CD8-positive, alpha-beta memory T cell (primary cell): ENCODE measurements around the gene THAP12. TPM values are rescaled to one million over a fixed set of nuclear protein-coding genes. Genes with fewer than 3 reads are reported as not detected.

Experiments
- CTCF ChIA-PET: fragments of 350-600 bp; sonication (Branson Sonifier 250); formaldehyde crosslinking; loops from one replicate; lab custom pipeline; 2021; ENCODE audit warnings: antibody characterized with exemption; lab: Charles Lee
- POLR2A ChIA-PET: fragments of 350-600 bp; sonication (Branson Sonifier 250); formaldehyde crosslinking; loops from one replicate; lab custom pipeline; 2021; ENCODE audit warnings: antibody characterized with exemption; lab: Charles Lee
- DNase-seq, 5 donors: peaks; one replicate each; pipeline versions ENCODE4 v3.0.0 to v3.0.0-alpha.2; 2020 to 2022; ENCODE audit warnings: mixed read lengths in 1 of 5
- H3K27ac ChIP-seq: one replicate; pipeline ENCODE4 v1.7.0; 2013; ENCODE audit warnings: low read depth, mild to moderate bottlenecking, low read length, moderate library complexity
- H3K27me3 ChIP-seq: 2 replicates; pipeline ENCODE4 v1.7.0; 2013; ENCODE audit warnings: low read length, mild to moderate bottlenecking; ENCODE audit not compliant: insufficient read depth, poor library complexity, severe bottlenecking
- H3K36me3 ChIP-seq: 2 replicates; pipeline ENCODE4 v1.7.0; 2013; ENCODE audit warnings: mild to moderate bottlenecking, low read length, moderate library complexity; ENCODE audit not compliant: insufficient read depth
- H3K4me1 ChIP-seq: 2 replicates; pipeline ENCODE4 v1.7.0; 2013; ENCODE audit warnings: mild to moderate bottlenecking, low read length, moderate library complexity; ENCODE audit not compliant: insufficient read depth
- H3K4me3 ChIP-seq: 2 replicates; pipeline ENCODE4 v1.7.0; 2013; ENCODE audit warnings: mild to moderate bottlenecking, low read length
- H3K9me3 ChIP-seq: 2 replicates; pipeline ENCODE4 v1.7.0; 2013; ENCODE audit warnings: mild to moderate bottlenecking, low read length
- H3K27ac Mint-ChIP-seq, 8 donors: one replicate each; pipeline ENCODE4 v1.8.0; 2020 to 2021; ENCODE audit warnings: mixed read lengths in 8 of 8, mild to moderate bottlenecking in 6 of 8, inconsistent platforms in 3 of 8, moderate library complexity in 3 of 8
- H3K27me3 Mint-ChIP-seq, 2 donors: one replicate each; pipeline ENCODE4 v1.8.0; 2020 to 2021; ENCODE audit warnings: mixed read lengths in 2 of 2, mild to moderate bottlenecking in 1 of 2, moderate library complexity in 1 of 2
- H3K36me3 Mint-ChIP-seq, 3 donors: one replicate each; pipeline ENCODE4 v1.8.0; 2020 to 2021; ENCODE audit warnings: mixed read lengths in 3 of 3, inconsistent platforms in 1 of 3, mild to moderate bottlenecking in 1 of 3
- H3K4me1 Mint-ChIP-seq, 3 donors: one replicate each; pipeline ENCODE4 v1.8.0; 2020 to 2021; ENCODE audit warnings: mixed read lengths in 3 of 3, inconsistent platforms in 1 of 3, mild to moderate bottlenecking in 1 of 3
- H3K4me3 Mint-ChIP-seq, 7 donors: one replicate each; pipeline ENCODE4 v1.8.0; 2020 to 2021; ENCODE audit warnings: mixed read lengths in 7 of 7, mild to moderate bottlenecking in 6 of 7, moderate library complexity in 4 of 7, inconsistent platforms in 2 of 7
- H3K9me3 Mint-ChIP-seq, 5 donors: one replicate each; pipeline ENCODE4 v1.8.0; 2020 to 2022; ENCODE audit warnings: mixed read lengths in 5 of 5, mild to moderate bottlenecking in 3 of 5, moderate library complexity in 2 of 5, inconsistent platforms in 1 of 5
- polyA plus RNA-seq: library from polyadenylated mRNA; unstranded; fragments of 300-500 nt; fragmentation: Illumina TruSeq; gene quantifications from one replicate; pipeline ENCODE4 v1.2.3, GENCODE V29; 2021
- total RNA-seq, 2 experiments: library from RNA; stranded (reverse); gene quantifications; one replicate each; pipeline ENCODE4 v1.2.3, GENCODE V29; 2021

Gene THAP12
- total and polyA plus RNA-seq, 3 experiments from 2014 or later = 73.4 to 77.8 (median 74.2) TPM

DNA sequence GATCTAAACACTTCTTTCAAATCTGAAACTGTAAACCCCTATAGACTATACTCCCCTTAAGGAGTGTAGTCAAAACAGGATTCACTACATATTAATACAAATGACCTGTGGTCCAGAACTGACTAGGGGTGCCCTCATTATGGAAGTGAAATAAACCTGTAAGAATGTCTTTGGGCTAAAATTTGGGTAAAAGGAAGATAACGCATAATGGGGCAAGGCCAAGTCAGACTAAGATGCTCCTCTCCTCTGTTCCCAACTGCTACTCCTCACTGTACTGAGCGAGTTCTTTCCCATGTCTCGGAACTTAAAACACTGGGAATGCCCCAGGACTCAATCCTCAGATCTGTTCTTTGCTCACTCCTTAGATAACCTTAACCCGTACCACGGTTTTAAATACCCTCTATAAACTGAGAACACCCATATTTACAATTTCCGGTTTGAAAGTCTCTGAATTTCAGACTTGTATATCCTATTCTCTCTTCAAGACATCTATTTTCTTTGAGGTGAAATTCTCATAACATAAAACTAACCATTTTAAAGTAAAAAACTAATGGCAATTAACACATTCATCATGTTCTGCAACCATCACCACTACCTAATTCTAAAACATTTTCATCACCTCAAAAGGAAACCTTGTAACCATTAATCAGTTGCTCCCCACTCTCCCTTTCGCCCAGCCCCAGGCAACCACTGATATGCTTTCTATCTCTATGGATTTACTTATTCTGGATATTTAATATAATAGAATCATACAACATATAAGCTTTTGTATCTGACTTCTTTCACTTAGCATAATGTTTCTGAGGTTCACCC lies 4.0 kb downstream of the THAP12 start:
- peaks cover 0 to 2% of the 10 kb centered on the region in 2 donors for H3K27me3 Mint-ChIP-seq
- H3K36me3 ChIP-seq = no peaks in the 10 kb centered on the region
- no peaks in the 10 kb centered on the region for H3K9me3 ChIP-seq
- H3K27ac ChIP-seq = no peak overlapping the region
- no peaks in the 10 kb centered on the region for H3K9me3 Mint-ChIP-seq
- ChIA-PET CTCF (no interaction called here), POLR2A (no interaction called here)
- no peaks in the 10 kb centered on the region for H3K27me3 ChIP-seq
- H3K4me3 Mint-ChIP-seq = peak overlapping the region; percentile 19 to 98 (median 54)
- peaks cover 59 to 76% (median 75%) of the 10 kb centered on the region in 3 donors for H3K4me1 Mint-ChIP-seq
- peaks cover 33% of the 10 kb centered on the region for H3K4me1 ChIP-seq
- peak overlapping the region; percentile 24 to 93 (median 84) for H3K27ac Mint-ChIP-seq
- DNase-seq = no peak
- no peak overlapping the region for H3K4me3 ChIP-seq
- peaks cover 0 to 9% (median 3%) of the 10 kb centered on the region in 3 donors for H3K36me3 Mint-ChIP-seq

DNA sequence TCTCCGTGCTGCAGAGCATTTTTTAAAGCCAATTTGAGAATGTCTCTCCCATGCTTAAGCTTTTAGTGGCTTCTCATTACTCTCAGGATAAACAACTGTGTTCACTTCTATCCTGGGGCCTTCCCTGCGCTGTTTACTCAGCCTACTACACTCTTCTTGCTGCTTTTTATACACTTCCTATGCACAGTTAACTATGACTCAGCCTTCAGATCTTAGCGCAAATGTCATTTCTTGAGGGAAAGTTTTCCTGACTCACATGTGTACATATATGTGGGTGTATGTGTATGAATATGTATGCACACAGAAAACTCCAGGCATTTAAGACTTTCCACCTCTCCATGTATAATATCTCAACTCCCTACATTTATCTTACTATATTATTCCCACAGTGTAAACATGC lies 9.8 kb downstream of the THAP12 start:
- ChIA-PET CTCF (no interaction called here), POLR2A (no interaction called here)
- Mint-ChIP-seq H3K9me3 (no peaks in the 10 kb centered on the region), H3K4me3 (peak overlapping the region in 1 of 7 donors; percentile 29), H3K27ac (peak overlapping the region in 4 of 8 donors; percentile 17 to 94 (median 44)), H3K36me3 (peaks cover 0 to 2% (median 1%) of the 10 kb centered on the region in 3 donors), H3K27me3 (no peaks in the 10 kb centered on the region), H3K4me1 (peaks cover 54 to 76% (median 70%) of the 10 kb centered on the region in 3 donors)
- Histone ChIP-seq H3K27me3 (no peaks in the 10 kb centered on the region), H3K36me3 (no peaks in the 10 kb centered on the region), H3K27ac (no peak overlapping the region), H3K9me3 (no peaks in the 10 kb centered on the region), H3K4me3 (no peak overlapping the region), H3K4me1 (peaks cover 23% of the 10 kb centered on the region)
- DNase-seq = no peak

GRCh38 chr11:76369406-76369805 lies 11.5 kb downstream of the THAP12 start:
- H3K4me1 Mint-ChIP-seq = peaks cover 51 to 72% (median 66%) of the 10 kb centered on the region in 3 donors
- CTCF ChIA-PET = no interaction called here
- no peaks in the 10 kb centered on the region for H3K9me3 ChIP-seq
- H3K4me3 ChIP-seq = no peak overlapping the region
- no peaks in the 10 kb centered on the region for H3K9me3 Mint-ChIP-seq
- H3K36me3 Mint-ChIP-seq = peaks cover 1 to 18% (median 8%) of the 10 kb centered on the region in 3 donors
- H3K27ac ChIP-seq = no peak overlapping the region
- H3K36me3 ChIP-seq = peaks cover 3% of the 10 kb centered on the region
- DNase-seq = no peak
- H3K4me1 ChIP-seq = peaks cover 16% of the 10 kb centered on the region
- peak overlapping the region in 1 of 8 donors; percentile 12 for H3K27ac Mint-ChIP-seq
- H3K27me3 Mint-ChIP-seq = no peaks in the 10 kb centered on the region
- no peaks in the 10 kb centered on the region for H3K27me3 ChIP-seq
- POLR2A ChIA-PET = no interaction called here
- H3K4me3 Mint-ChIP-seq = no peak overlapping the region

DNA sequence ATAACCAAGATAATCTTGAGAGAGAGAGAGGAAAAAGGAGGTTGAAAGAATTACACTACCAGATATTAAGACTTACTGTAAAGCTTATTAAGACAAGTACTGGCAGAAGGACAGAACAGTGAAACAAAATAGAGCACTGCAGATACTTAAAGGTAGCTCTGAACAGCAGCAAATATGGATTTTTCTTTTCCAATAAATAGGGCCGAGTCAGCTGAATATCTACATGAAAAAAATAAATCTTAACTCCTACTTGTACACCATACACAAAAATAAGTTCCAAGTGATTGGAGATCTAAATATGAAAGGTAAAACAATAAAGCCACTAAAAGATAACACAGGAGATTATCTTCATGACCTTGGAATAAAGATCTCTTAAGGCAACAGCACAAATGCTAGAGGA lies 12.4 kb downstream of the THAP12 start:
- Mint-ChIP-seq H3K27ac (peak overlapping the region in 4 of 8 donors; percentile 5 to 78 (median 29)), H3K4me1 (peaks cover 47 to 68% (median 62%) of the 10 kb centered on the region in 3 donors)
- DNase-seq = no peak

GRCh38 chr11:76365038-76365679 lies 15.8 kb downstream of the THAP12 start:
- ChIA-PET POLR2A (no interaction called here), CTCF (interaction anchor here (0.8 kb wide), 1 partner anchor 10 kb away, joined by 3 read pairs; no protein-coding TSS in a partner anchor)
- H3K27ac Mint-ChIP-seq = peak overlapping the region in 1 of 8 donors; percentile 32
- no peak overlapping the region for H3K4me3 Mint-ChIP-seq
- peaks cover 47 to 67% (median 57%) of the 10 kb centered on the region in 3 donors for H3K4me1 Mint-ChIP-seq
- DNase-seq = no peak
- peaks cover 4 to 46% (median 11%) of the 10 kb centered on the region in 3 donors for H3K36me3 Mint-ChIP-seq
- Histone ChIP-seq H3K27ac (no peak overlapping the region), H3K27me3 (no peaks in the 10 kb centered on the region), H3K4me1 (peaks cover 4% of the 10 kb centered on the region), H3K9me3 (no peaks in the 10 kb centered on the region), H3K36me3 (peaks cover 5% of the 10 kb centered on the region), H3K4me3 (no peak overlapping the region)
- no peaks in the 10 kb centered on the region for H3K9me3 Mint-ChIP-seq
- no peaks in the 10 kb centered on the region for H3K27me3 Mint-ChIP-seq

More for the DNA sequence above, 12.4 kb downstream of the THAP12 start:
- Histone ChIP-seq H3K36me3 (peaks cover 5% of the 10 kb centered on the region), H3K27me3 (no peaks in the 10 kb centered on the region), H3K9me3 (no peaks in the 10 kb centered on the region), H3K27ac (no peak overlapping the region), H3K4me3 (no peak overlapping the region), H3K4me1 (peaks cover 15% of the 10 kb centered on the region)
- ChIA-PET POLR2A (no interaction called here), CTCF (no interaction called here)
- H3K36me3 Mint-ChIP-seq = peaks cover 4 to 23% (median 7%) of the 10 kb centered on the region in 3 donors
- H3K27me3 Mint-ChIP-seq = no peaks in the 10 kb centered on the region
- no peaks in the 10 kb centered on the region for H3K9me3 Mint-ChIP-seq
- H3K4me3 Mint-ChIP-seq = no peak overlapping the region

GRCh38 chr11:76362716-76363115 lies 18.2 kb downstream of the THAP12 start:
- Mint-ChIP-seq H3K9me3 (no peaks in the 10 kb centered on the region), H3K27me3 (no peaks in the 10 kb centered on the region), H3K4me3 (no peak overlapping the region), H3K4me1 (peaks cover 30 to 46% (median 36%) of the 10 kb centered on the region in 3 donors), H3K36me3 (peaks cover 4 to 65% (median 14%) of the 10 kb centered on the region in 3 donors), H3K27ac (peak overlapping the region in 1 of 8 donors; percentile 2)
- ChIA-PET POLR2A (no interaction called here), CTCF (interaction anchor here (0.5 kb wide), 1 partner anchor 13 kb away, joined by 3 read pairs; no protein-coding TSS in a partner anchor)
- Histone ChIP-seq H3K4me1 (no peaks in the 10 kb centered on the region), H3K27me3 (no peaks in the 10 kb centered on the region), H3K9me3 (no peaks in the 10 kb centered on the region), H3K36me3 (peaks cover 5% of the 10 kb centered on the region), H3K27ac (no peak overlapping the region), H3K4me3 (no peak overlapping the region)
- no peak for DNase-seq

DNA sequence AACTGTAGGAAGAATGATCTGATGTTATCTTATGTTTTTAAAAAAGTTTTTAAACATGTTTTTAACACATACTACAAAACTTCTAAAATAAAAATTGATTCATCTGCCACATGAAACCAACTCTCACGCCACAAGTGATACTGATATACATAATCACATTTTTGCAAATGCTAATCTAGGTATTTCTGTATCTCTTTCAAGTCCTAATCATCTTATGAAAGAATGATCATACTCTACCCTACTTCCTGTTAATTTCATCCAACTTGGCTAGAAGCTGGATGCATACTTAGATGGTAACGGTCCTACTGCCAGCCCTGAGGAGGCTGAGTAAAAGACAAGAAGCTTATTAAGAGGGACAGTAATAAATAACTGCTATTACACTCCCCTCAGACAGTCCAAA lies 19.2 kb downstream of the THAP12 start:
- H3K4me3 Mint-ChIP-seq = no peak overlapping the region
- H3K9me3 Mint-ChIP-seq = no peaks in the 10 kb centered on the region
- H3K36me3 Mint-ChIP-seq = peaks cover 8 to 71% (median 14%) of the 10 kb centered on the region in 3 donors
- H3K27me3 Mint-ChIP-seq = no peaks in the 10 kb centered on the region
- no peak overlapping the region for H3K27ac ChIP-seq
- peaks cover 5% of the 10 kb centered on the region for H3K36me3 ChIP-seq
- no peak for DNase-seq
- ChIA-PET CTCF (no interaction called here), POLR2A (no interaction called here)
- peak overlapping the region in 1 of 8 donors; percentile 4 for H3K27ac Mint-ChIP-seq
- H3K9me3 ChIP-seq = no peaks in the 10 kb centered on the region
- H3K4me3 ChIP-seq = no peak overlapping the region
- H3K4me1 ChIP-seq = no peaks in the 10 kb centered on the region
- peaks cover 26 to 39% (median 32%) of the 10 kb centered on the region in 3 donors for H3K4me1 Mint-ChIP-seq
- no peaks in the 10 kb centered on the region for H3K27me3 ChIP-seq

- Histone ChIP-seq H3K4me1 (no peaks in the 10 kb centered on the region), H3K27ac (no peak overlapping the region), H3K27me3 (no peaks in the 10 kb centered on the region), H3K4me3 (no peak overlapping the region), H3K9me3 (no peaks in the 10 kb centered on the region), H3K36me3 (peaks cover 5% of the 10 kb centered on the region)
- Mint-ChIP-seq H3K9me3 (no peaks in the 10 kb centered on the region), H3K4me3 (no peak overlapping the region), H3K27me3 (no peaks in the 10 kb centered on the region), H3K27ac (peak overlapping the region in 1 of 8 donors; percentile 4), H3K4me1 (peaks cover 24 to 36% (median 32%) of the 10 kb centered on the region in 3 donors), H3K36me3 (peaks cover 8 to 74% (median 14%) of the 10 kb centered on the region in 3 donors)
- no peak for DNase-seq
- CTCF ChIA-PET = no interaction called here
- POLR2A ChIA-PET = no interaction called here
Observed at GRCh38 chr11:76361374-76361773, 19.6 kb downstream of the THAP12 start.
